Vagina (tissue), 2 donors: ENCODE measurements around the gene KLHL21.
"Not testable (repeated sequence)": the region's sequence is repeated elsewhere in the genome, so short reads cannot be mapped to it uniquely, and the experiment has no call there.

Source experiments
- CTCF ChIP-seq, 3 experiments: fragments of 450-650 bp in 2 of 3; fragments of 200-600 bp in 1 of 3; sonication (generic) in 1 of 3; IDR thresholded peaks; one replicate each; pipeline ENCODE4 v1.5.1; 2017 to 2019; ENCODE audit warnings: antibody characterized with exemption in 3 of 3, mild to moderate bottlenecking in 2 of 3, moderate library complexity in 2 of 3
- POLR2A ChIP-seq, 2 donors: fragments of 450-650 bp; IDR thresholded peaks; one replicate each; pipeline ENCODE4 v1.6.1; 2017; ENCODE audit warnings: antibody characterized with exemption in 2 of 2, mild to moderate bottlenecking in 2 of 2, moderate library complexity in 2 of 2

- TF ChIP-seq CTCF, POLR2A (IDR thresholded peaks at IDR 0.05): not testable (repeated sequence)
Measured at GRCh38 chr1:6599991-6600390, 2.7 kb downstream of the KLHL21 start.
